ENCODE data around the gene AEBP2. TPM values are rescaled to one million over a fixed set of nuclear protein-coding genes. Genes with fewer than 3 reads are reported as not detected.
A peak's percentile ranks its signal among the peaks of the same experiment; 100 is the strongest.

Gene AEBP2
- total and polyA plus RNA-seq, 2 of the 8 experiments (the other 6 are each of a cell fraction or from before 2014, with no cell fraction given): 13.6 to 61.4 TPM

DNA sequence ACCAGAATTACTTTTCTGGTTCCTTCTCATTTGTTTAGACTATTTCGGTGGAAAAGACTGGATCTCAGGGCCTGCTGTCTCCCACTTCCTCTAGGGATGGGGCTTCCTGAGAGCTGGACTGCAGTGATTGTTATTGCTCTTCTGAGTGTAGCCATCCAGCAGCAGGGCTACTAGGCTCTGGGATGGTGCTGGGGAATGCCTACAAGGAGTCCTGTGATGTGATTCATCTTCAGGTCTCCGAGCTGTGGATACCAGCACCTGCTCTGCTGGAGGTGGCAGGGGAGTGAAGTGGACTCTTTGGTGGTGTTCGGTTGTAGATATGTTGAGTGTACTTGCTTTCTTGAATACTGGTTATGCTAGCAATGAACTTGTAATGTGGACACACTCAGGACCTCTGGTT is 42.7 kb downstream of the AEBP2 start:
- DNase-seq (ENCODE audit: low read depth in 1 of 2, low spot score in 2 of 2): no peak
- H3K4ac ChIP-seq (replicated peaks; ENCODE audit: insufficient read length, low read depth, low read length): no peak overlapping the region
- H3K23me2 ChIP-seq (ENCODE audit: low read depth, low read length): no peaks in the 10 kb centered on the region
- peaks cover 3 to 14% (median 8%) of the 10 kb centered on the region in 4 experiments for H3K4me1 ChIP-seq (replicated peaks in 1 of 4; ENCODE audit: control insufficient read depth in 3 of 4, insufficient read depth in 4 of 4, low read length in 3 of 4)
- WGBS, 2 experiments (ENCODE audit: extremely low coverage in 1 of 2, insufficient coverage in 1 of 2, insufficient read length in 1 of 2, insufficient replicate concordance in 2 of 2, low coverage in 1 of 2, low lambda C conversion rate in 2 of 2, missing lambda C conversion rate in 1 of 2): 69% methylated on average over 3 of the region's 3 CpGs; no CpG with 5 or more reads in 1 of the 2 experiments
- H2BK12ac ChIP-seq (ENCODE audit: low read depth, low read length): no peak overlapping the region
- no peaks in the 10 kb centered on the region for H3K9me3 ChIP-seq (ENCODE audit: insufficient read depth in 2 of 2, low read depth in 1 of 2, low read length in 1 of 2)
- no peak overlapping the region for H2AK5ac ChIP-seq (ENCODE audit: low read depth, low read length)
- H3K4me2 ChIP-seq (ENCODE audit: insufficient read depth in 1 of 2, low read depth in 2 of 2, low read length in 2 of 2): peak overlapping the region; percentile 11 to 17; a peak in 2 of 4 replicates
- no peak overlapping the region for H3K27ac ChIP-seq (ENCODE audit: low read depth, low read length)
- no peak overlapping the region for H2AFZ ChIP-seq (ENCODE audit: low read length)
- H3K27me3 ChIP-seq (replicated peaks in 1 of 4; ENCODE audit: control insufficient read depth in 3 of 4, extremely low read depth in 1 of 4, insufficient read depth in 3 of 4, low read length in 3 of 4): no peaks in the 10 kb centered on the region
- no peak for FAIRE-seq
- H3K36me3 ChIP-seq (ENCODE audit: control insufficient read depth in 2 of 4, insufficient read depth in 4 of 4, low read length in 3 of 4): peaks cover 0 to 14% (median under 1%) of the 10 kb centered on the region in 4 experiments; a peak in 3 of 8 replicates
- H3K79me2 ChIP-seq (ENCODE audit: control insufficient read depth in 1 of 2, insufficient read depth in 2 of 2, low read length in 2 of 2): peaks cover 31 to 99% of the 10 kb centered on the region in 2 experiments
- no peak overlapping the region for H2BK20ac ChIP-seq (ENCODE audit: low read length)
- H2BK5ac ChIP-seq (ENCODE audit: low read depth, low read length): peak overlapping the region; percentile 61; the same call in 1 of the 2 replicates
- no peak overlapping the region for H3K18ac ChIP-seq (ENCODE audit: extremely low read depth, low read length)
- no peak overlapping the region for H4K91ac ChIP-seq (replicated peaks; ENCODE audit: insufficient read length, low read length)
- ChIA-PET CTCF (ENCODE audit: partially characterized antibody) (interaction anchor here (0.6 to 1.4 kb wide), 2 partner anchors 9 to 45 kb away, joined by 3 to 4 read pairs; no protein-coding TSS in a partner anchor), POLR2A (ENCODE audit: partially characterized antibody) (interaction anchor here (1.1 kb wide), 1 partner anchor 11 kb away, joined by 6 read pairs; no protein-coding TSS in a partner anchor)
- no peak overlapping the region for H2BK120ac ChIP-seq (replicated peaks; ENCODE audit: low read depth, low read length)
- H3K14ac ChIP-seq (ENCODE audit: insufficient read length): no peak overlapping the region
- no peak overlapping the region for H2BK15ac ChIP-seq (ENCODE audit: low read length)
- H4K20me1 ChIP-seq (replicated peaks in 1 of 2; ENCODE audit: control insufficient read depth in 1 of 2, insufficient read depth in 2 of 2, low read length in 2 of 2): peaks cover 21 to 24% of the 10 kb centered on the region in 2 experiments
- no peak overlapping the region for H3K4me3 ChIP-seq (ENCODE audit: extremely low read depth in 1 of 4, insufficient read depth in 2 of 4, low read depth in 3 of 4, low read length in 4 of 4)
- H3K9ac ChIP-seq (replicated peaks in 1 of 4; ENCODE audit: extremely low read depth in 1 of 4, low read depth in 3 of 4, low read length in 3 of 4): no peak overlapping the region; a peak in 1 of 7 replicates
- H3K23ac ChIP-seq (ENCODE audit: insufficient read length): no peak overlapping the region
- H4K8ac ChIP-seq (ENCODE audit: extremely low read depth, insufficient read depth, low read length): no peak overlapping the region
- peaks cover 4% of the 10 kb centered on the region; the same call in 1 of the 2 replicates for H3K79me1 ChIP-seq (ENCODE audit: low read depth, low read length)
- H3K56ac ChIP-seq (replicated peaks; ENCODE audit: insufficient read length, low read depth, low read length): no peak overlapping the region
- no peak overlapping the region for H4K5ac ChIP-seq (ENCODE audit: insufficient read length, low read depth, low read length)
- TF ChIP-seq SIX5 (IDR thresholded peaks at IDR 0.05; ENCODE audit: low read depth, low read length): no peak
- TF ChIP-seq PHF8 (conservative IDR thresholded peaks at IDR 0.05; ENCODE audit: low read depth, low read length): no peak

All from H1 (cell line).